K562 (cell line): ENCODE data around the gene HOXD9. TPM values are rescaled to one million over a fixed set of nuclear protein-coding genes. Genes with fewer than 3 reads are reported as not detected.

Experiments used
- CSDE1 ChIP-seq, 2 experiments: fragments of 450-650 bp; IDR thresholded peaks; 2 replicates each; pipeline ENCODE4 v1.6.1; 2016; ENCODE audit warnings: mild to moderate bottlenecking in 1 of 2
- DMBX1 ChIP-seq: fragments of 250-450 bp; sonication (Bioruptor Pico); IDR thresholded peaks from 2 replicates; pipeline ENCODE4 v1.8.0; 2022; ENCODE audit warnings: inconsistent platforms, mild to moderate bottlenecking, moderate library complexity, borderline replicate concordance
- DNMT1 ChIP-seq: fragments of 450-650 bp; IDR thresholded peaks from 2 replicates; pipeline ENCODE4 v1.6.1; 2016; ENCODE audit warnings: antibody characterized with exemption, mild to moderate bottlenecking
- EGR1 ChIP-seq: fragments of 450-650 bp; conservative IDR thresholded peaks from 2 replicates; pipeline ENCODE4 v1.6.1; 2017; ENCODE audit warnings: mild to moderate bottlenecking
- FOXJ2 ChIP-seq: fragments of 200-800 bp; sonication (Bioruptor generic); IDR thresholded peaks from 2 replicates; pipeline ENCODE4 v1.6.1; 2016; ENCODE audit warnings: missing genetic modification characterization, missing compliant biosample characterization
- HIVEP1 ChIP-seq: fragments of 250-450 bp; sonication (Bioruptor Pico); IDR thresholded peaks from 2 replicates; pipeline ENCODE4 v1.4.0; 2020; ENCODE audit warnings: mild to moderate bottlenecking
- HMG20B ChIP-seq: fragments of 250-450 bp; sonication (Bioruptor Pico); IDR thresholded peaks from 2 replicates; pipeline ENCODE4 v1.5.0; 2021; ENCODE audit warnings: mild to moderate bottlenecking
- NCOA6 ChIP-seq: fragments of 450-650 bp; IDR thresholded peaks from 2 replicates; pipeline ENCODE4 v1.6.1; 2017; ENCODE audit warnings: mild to moderate bottlenecking
- POLR2A ChIP-seq: fragments of 450-650 bp; conservative IDR thresholded peaks from 2 replicates; pipeline ENCODE4 v1.6.1; 2016
- RBM39 ChIP-seq: fragments of 200-400 bp; formaldehyde crosslinking; optimal IDR thresholded peaks from 2 replicates; pipeline ENCODE3; 2018; ENCODE audit warnings: low read depth, low read length
- SREBF1 ChIP-seq: fragments of 150-350 bp; IDR thresholded peaks from 2 replicates; pipeline ENCODE4 v1.6.1; 2014; ENCODE audit warnings: antibody characterized with exemption, low read depth, low read length, borderline replicate concordance
- STAT5A ChIP-seq: IDR thresholded peaks from 2 replicates; pipeline ENCODE4 v1.6.1; 2012; ENCODE audit warnings: low read length, inconsistent platforms, borderline replicate concordance
- TCF7L2 ChIP-seq: fragments of 150-350 bp; IDR thresholded peaks from 2 replicates; pipeline ENCODE4 v1.6.1; 2016; ENCODE audit warnings: low read depth, mild to moderate bottlenecking, low read length, moderate library complexity
- ZBED1 ChIP-seq: IDR thresholded peaks from 2 replicates; pipeline ENCODE4 v1.6.1; 2014
- ZC3H4 ChIP-seq: sonication (generic); formaldehyde crosslinking; IDR thresholded peaks from 2 replicates; pipeline ENCODE4 v1.9.0; 2021; ENCODE audit warnings: missing genetic modification reagents, borderline replicate concordance
- ZFP36 ChIP-seq: fragments of 150-350 bp; IDR thresholded peaks from 2 replicates; pipeline ENCODE4 v1.6.1; 2018; ENCODE audit warnings: low read length, low read depth; ENCODE audit not compliant: partially characterized antibody
- ZKSCAN8 ChIP-seq: fragments of 200-800 bp; sonication (Bioruptor generic); IDR thresholded peaks from 2 replicates; pipeline ENCODE4 v1.6.1; 2016; ENCODE audit warnings: missing genetic modification characterization, missing compliant biosample characterization
- ZNF124 ChIP-seq: sonication (generic); formaldehyde crosslinking; IDR thresholded peaks from 2 replicates; pipeline ENCODE4 v1.8.1; 2022; ENCODE audit warnings: missing genetic modification reagents
- ZNF212 ChIP-seq: fragments of 450-650 bp; formaldehyde crosslinking; IDR thresholded peaks from 2 replicates; pipeline ENCODE4 v1.4.0; 2020; ENCODE audit warnings: mild to moderate bottlenecking
- ZNF668 ChIP-seq: fragments of 250-450 bp; sonication (Bioruptor Pico); IDR thresholded peaks from 2 replicates; pipeline ENCODE4 v1.8.0; 2022; ENCODE audit warnings: mild to moderate bottlenecking, inconsistent platforms
- ZNF76 ChIP-seq: fragments of 250-450 bp; sonication (Bioruptor Pico); IDR thresholded peaks from 2 replicates; pipeline ENCODE4 v1.4.0; 2020; ENCODE audit warnings: mild to moderate bottlenecking, moderate library complexity, borderline replicate concordance
- ZSCAN32 ChIP-seq: fragments of 450-650 bp; formaldehyde crosslinking; IDR thresholded peaks from 2 replicates; pipeline ENCODE4 v1.4.0; 2020; ENCODE audit warnings: mild to moderate bottlenecking, moderate library complexity
- polyA plus RNA-seq, 8 experiments: library from polyadenylated mRNA; depleted of rRNA in 4 of 8; stranded (reverse) in 5 of 8; unstranded in 3 of 8; fragments of >200 nt; fragmentation: Nextera tagmentation in 2 of 8; fragmentation: Illumina TruSeq in 1 of 8; extraction: Ambion mirVana in 2 of 8; extraction: Trizol in 1 of 8; gene quantifications; 2 replicates each; pipeline versions ENCODE4 v1.2.1 to v1.2.3, GENCODE V29; 2011 to 2014; ENCODE audit warnings: inconsistent platforms in 1 of 8, missing spikeins in 1 of 8
- total RNA-seq, 7 experiments: library from RNA; depleted of rRNA in 6 of 7; stranded (reverse); fragments of >200 nt in 6 of 7; fragmentation: Illumina TruSeq in 2 of 7; extraction: Trizol in 2 of 7; gene quantifications; 2 replicates each; pipeline versions ENCODE4 v1.2.1 to v1.2.3, GENCODE V29; 2011 to 2021; ENCODE audit warnings: low replicate concordance in 1 of 7
- TF ChIP-seq, protein P1 (sequence below): fragments of 450-650 bp; formaldehyde crosslinking; IDR thresholded peaks from 2 replicates; pipeline ENCODE4 v1.4.0; 2020; ENCODE audit warnings: mild to moderate bottlenecking, moderate library complexity
- TF ChIP-seq, protein P2 (sequence below): fragments of 250-450 bp; sonication (Bioruptor Pico); IDR thresholded peaks from 2 replicates; pipeline ENCODE4 v1.4.0; 2020; ENCODE audit warnings: mild to moderate bottlenecking, moderate library complexity
- TF ChIP-seq, protein P3 (sequence below): fragments of 450-650 bp; conservative IDR thresholded peaks from 2 replicates; pipeline ENCODE4 v1.6.1; 2016; ENCODE audit warnings: missing genetic modification characterization, low read depth, mild to moderate bottlenecking, control low read depth, missing compliant biosample characterization

Gene HOXD9
- total and polyA plus RNA-seq, 9 of the 15 experiments (the other 6 are each of a cell fraction or from before 2014, with no cell fraction given) = not detected

DNA sequence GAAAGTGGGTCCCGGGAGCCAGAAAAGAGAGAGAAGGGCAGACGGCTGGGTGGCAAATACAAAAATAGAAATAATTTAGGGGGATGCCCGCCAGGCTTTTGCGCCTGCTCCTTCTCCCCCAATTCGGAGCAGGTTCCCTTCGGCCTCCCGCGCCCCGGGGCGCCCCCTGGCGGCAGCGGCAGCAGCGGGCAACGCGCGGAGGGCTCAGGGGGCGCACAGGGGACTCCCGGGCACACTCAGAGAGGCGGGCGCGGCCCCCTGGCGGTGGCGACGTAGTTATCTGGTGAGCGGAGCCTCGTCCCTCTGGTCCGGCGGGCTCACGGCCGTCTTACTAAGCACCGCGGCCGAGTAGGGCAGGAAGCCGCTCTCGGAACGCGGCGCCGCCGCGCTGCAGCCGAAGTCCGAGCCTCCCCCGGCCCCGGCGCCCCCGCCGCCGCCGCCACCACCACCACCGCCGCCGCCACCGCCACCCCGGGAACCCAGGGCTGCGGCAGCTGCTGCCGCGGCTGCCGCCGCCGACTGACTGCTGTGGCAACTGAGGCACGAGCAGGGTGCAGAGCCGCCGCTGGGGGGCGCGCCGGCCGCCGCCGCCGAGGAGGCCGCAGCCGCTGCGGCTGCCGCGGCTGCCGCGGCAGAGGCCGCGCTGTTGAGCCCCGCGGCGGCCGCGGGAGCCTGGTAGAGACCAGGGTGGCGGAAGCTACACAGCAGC is 42.5 kb upstream of the HOXD9 start (continued):
- no peak for TF ChIP-seq ZSCAN32 (CRISPR knock-in tag)
- TF ChIP-seq CSDE1 (IDR thresholded peaks at IDR 0.05) = no peak
- no peak for TF ChIP-seq ZC3H4 (CRISPR knock-in tag)
- no peak for TF ChIP-seq TCF7L2
- TF ChIP-seq NCOA6 = no peak
- TF ChIP-seq DMBX1 (CRISPR knock-in tag) = no peak
- no peak for TF ChIP-seq POLR2A
- no peak for TF ChIP-seq ZNF124 (CRISPR knock-in tag)
- no peak for TF ChIP-seq ZNF668 (CRISPR knock-in tag)
- TF ChIP-seq, protein P1, sequence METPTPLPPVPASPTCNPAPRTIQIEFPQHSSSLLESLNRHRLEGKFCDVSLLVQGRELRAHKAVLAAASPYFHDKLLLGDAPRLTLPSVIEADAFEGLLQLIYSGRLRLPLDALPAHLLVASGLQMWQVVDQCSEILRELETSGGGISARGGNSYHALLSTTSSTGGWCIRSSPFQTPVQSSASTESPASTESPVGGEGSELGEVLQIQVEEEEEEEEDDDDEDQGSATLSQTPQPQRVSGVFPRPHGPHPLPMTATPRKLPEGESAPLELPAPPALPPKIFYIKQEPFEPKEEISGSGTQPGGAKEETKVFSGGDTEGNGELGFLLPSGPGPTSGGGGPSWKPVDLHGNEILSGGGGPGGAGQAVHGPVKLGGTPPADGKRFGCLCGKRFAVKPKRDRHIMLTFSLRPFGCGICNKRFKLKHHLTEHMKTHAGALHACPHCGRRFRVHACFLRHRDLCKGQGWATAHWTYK (CRISPR knock-in tag) = no peak
- TF ChIP-seq, protein P2, sequence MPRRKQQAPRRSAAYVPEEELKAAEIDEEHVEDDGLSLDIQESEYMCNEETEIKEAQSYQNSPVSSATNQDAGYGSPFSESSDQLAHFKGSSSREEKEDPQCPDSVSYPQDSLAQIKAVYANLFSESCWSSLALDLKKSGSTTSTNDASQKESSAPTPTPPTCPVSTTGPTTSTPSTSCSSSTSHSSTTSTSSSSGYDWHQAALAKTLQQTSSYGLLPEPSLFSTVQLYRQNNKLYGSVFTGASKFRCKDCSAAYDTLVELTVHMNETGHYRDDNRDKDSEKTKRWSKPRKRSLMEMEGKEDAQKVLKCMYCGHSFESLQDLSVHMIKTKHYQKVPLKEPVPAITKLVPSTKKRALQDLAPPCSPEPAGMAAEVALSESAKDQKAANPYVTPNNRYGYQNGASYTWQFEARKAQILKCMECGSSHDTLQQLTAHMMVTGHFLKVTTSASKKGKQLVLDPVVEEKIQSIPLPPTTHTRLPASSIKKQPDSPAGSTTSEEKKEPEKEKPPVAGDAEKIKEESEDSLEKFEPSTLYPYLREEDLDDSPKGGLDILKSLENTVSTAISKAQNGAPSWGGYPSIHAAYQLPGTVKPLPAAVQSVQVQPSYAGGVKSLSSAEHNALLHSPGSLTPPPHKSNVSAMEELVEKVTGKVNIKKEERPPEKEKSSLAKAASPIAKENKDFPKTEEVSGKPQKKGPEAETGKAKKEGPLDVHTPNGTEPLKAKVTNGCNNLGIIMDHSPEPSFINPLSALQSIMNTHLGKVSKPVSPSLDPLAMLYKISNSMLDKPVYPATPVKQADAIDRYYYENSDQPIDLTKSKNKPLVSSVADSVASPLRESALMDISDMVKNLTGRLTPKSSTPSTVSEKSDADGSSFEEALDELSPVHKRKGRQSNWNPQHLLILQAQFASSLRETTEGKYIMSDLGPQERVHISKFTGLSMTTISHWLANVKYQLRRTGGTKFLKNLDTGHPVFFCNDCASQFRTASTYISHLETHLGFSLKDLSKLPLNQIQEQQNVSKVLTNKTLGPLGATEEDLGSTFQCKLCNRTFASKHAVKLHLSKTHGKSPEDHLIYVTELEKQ (CRISPR knock-in tag) = no peak
- TF ChIP-seq ZKSCAN8 (CRISPR knock-in tag) = no peak
- no peak for TF ChIP-seq HMG20B (CRISPR knock-in tag)
- no peak for TF ChIP-seq HIVEP1 (CRISPR knock-in tag)
- no peak for TF ChIP-seq ZNF76 (CRISPR knock-in tag)
- TF ChIP-seq ZNF212 = no peak
- TF ChIP-seq EGR1 = no peak
- TF ChIP-seq SREBF1 = no peak
- TF ChIP-seq, protein P3, sequence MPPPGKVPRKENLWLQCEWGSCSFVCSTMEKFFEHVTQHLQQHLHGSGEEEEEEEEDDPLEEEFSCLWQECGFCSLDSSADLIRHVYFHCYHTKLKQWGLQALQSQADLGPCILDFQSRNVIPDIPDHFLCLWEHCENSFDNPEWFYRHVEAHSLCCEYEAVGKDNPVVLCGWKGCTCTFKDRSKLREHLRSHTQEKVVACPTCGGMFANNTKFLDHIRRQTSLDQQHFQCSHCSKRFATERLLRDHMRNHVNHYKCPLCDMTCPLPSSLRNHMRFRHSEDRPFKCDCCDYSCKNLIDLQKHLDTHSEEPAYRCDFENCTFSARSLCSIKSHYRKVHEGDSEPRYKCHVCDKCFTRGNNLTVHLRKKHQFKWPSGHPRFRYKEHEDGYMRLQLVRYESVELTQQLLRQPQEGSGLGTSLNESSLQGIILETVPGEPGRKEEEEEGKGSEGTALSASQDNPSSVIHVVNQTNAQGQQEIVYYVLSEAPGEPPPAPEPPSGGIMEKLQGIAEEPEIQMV (tag) = no peak
- no peak for TF ChIP-seq ZBED1
- TF ChIP-seq DNMT1 = no peak
- TF ChIP-seq FOXJ2 (tag) = no peak
- TF ChIP-seq ZFP36 = no peak
- TF ChIP-seq STAT5A = no peak
- no peak for TF ChIP-seq RBM39
